GM20000 (cell line): ENCODE measurements around the gene REEP2.

Experiments
- DNase-seq: peaks from one replicate; pipeline ENCODE4 v3.0.0; 2012; ENCODE audit warnings: low spot score
- CTCF ChIP-seq: IDR thresholded peaks from 2 replicates; pipeline ENCODE4 v1.5.1; 2012; ENCODE audit warnings: mild to moderate bottlenecking, control low read depth; ENCODE audit errors: extremely low read depth, missing control alignments

REEP2 gene

GRCh38 chr5:138425079-138425478 lies 13.8 kb upstream of the REEP2 start:
- no peak for DNase-seq
- TF ChIP-seq CTCF, result no peak

GRCh38 chr5:138435943-138436342 lies 2.9 kb upstream of the REEP2 start:
- no peak for DNase-seq
- TF ChIP-seq CTCF, result no peak

- no peak for DNase-seq
- no peak for TF ChIP-seq CTCF
Observed at GRCh38 chr5:138438003-138438723, 694 bp upstream of the REEP2 start.

GRCh38 chr5:138439477-138440158 lies 761 bp downstream of the REEP2 start:
- TF ChIP-seq CTCF, result no peak
- DNase-seq, result peak; percentile 63

- TF ChIP-seq CTCF, result no peak
- no peak for DNase-seq
Observed at GRCh38 chr5:138440159-138441073, 1.6 kb downstream of the REEP2 start.

GRCh38 chr5:138441221-138441620 lies 2.4 kb downstream of the REEP2 start:
- DNase-seq, result no peak
- TF ChIP-seq CTCF, result no peak

- no peak for DNase-seq
- TF ChIP-seq CTCF, result no peak
Observed at GRCh38 chr5:138444078-138444773, 5.4 kb downstream of the REEP2 start.
